Stimulated activated CD4-positive, alpha-beta T cell treated with anti-CD3 and anti-CD28 coated beads, Interleukin-12 subunit alpha, Interleukin-12 subunit beta, amount 100 ng/mL, for 24 hours (primary cell): ENCODE measurements around the gene RASL12.
A peak's percentile ranks its signal among the peaks of the same experiment; 100 is the strongest.

Experiments used
- DNase-seq, 2 experiments: peaks; one replicate each; pipeline ENCODE4 v3.0.0-alpha.2; 2020; ENCODE audit warnings: low read depth in 2 of 2

RASL12 gene

DNA sequence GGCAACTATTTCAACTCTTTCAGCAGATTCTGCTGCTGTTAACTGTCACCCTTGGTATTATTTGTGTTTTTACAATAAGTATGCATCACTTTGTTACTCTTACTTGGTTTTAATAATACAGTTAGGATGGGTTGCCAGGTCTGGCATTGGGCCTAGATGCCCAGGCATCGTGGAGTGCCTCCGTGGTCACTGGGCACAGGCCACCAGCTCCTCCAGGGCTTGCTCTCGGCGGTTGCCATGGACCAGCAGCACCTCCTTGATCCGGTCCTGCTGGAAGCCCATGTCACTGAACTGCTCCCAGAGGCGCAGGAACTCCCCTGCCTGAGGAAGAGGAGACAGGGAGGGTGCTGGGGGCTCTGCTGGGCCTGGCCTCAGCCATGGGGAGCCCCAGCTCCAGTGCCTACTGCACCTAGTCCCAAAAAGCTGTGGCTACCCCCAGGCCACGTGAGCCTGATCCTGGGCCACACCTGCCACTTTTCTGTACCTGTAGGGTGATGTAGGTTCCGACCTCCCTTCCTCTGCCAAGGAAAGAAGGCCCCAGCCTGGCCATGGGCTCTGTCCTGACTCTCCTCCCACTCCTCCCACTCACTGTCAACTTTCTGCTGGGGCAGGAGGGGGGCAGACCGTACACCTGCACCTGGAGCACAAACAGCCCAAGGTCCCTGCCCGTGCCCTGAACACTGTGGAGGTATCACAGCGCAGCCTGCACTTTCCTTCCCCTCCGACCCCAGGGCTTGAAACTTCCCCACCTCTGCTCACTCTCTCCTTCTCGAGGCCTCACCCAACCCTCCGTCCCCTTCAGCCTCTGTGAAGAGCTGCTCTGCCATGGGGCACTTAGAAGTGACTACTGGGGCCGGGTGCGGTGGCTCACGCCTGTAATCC, 25.4 kb upstream of the RASL12 start:
- no peak for DNase-seq

DNA sequence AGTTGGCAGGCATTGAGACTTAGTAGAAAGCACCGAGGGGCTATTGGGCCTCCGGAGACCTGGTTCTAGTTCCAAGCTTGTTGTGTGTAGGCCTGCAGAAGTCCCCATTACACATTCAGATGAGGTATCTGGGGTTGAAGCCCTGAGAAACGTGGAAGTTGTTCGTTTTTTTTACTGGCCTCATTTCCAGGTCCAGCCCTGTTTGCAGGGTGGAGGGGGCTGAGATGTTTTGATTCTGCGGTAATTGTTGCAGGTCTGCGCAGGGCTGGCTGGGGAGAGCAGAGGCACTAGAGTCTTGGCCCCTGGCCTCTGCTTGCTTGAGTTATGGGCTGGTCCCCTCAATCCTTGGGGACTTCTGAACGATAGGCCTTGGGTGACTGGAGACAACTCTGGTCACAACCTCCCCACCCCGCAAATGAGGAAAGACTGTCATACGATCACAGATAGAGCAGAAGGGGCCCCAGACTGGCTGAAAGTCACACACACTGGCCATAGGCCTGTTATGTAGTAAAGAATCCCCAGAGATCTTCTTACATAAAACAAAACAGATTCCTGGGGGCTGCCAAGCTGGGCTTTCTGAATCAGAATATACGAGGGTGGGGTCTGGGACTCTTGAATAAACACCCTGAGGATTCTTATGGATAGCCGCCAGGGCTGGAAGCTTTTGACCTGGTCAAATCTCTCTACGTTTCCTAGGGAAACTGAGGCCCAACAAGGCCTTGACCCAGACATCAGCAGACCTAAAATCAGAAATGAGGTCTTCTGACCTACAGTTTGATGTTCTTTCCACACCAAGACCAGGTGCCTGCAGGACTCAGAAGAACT, 24.4 kb upstream of the RASL12 start:
- no peak for DNase-seq

DNA sequence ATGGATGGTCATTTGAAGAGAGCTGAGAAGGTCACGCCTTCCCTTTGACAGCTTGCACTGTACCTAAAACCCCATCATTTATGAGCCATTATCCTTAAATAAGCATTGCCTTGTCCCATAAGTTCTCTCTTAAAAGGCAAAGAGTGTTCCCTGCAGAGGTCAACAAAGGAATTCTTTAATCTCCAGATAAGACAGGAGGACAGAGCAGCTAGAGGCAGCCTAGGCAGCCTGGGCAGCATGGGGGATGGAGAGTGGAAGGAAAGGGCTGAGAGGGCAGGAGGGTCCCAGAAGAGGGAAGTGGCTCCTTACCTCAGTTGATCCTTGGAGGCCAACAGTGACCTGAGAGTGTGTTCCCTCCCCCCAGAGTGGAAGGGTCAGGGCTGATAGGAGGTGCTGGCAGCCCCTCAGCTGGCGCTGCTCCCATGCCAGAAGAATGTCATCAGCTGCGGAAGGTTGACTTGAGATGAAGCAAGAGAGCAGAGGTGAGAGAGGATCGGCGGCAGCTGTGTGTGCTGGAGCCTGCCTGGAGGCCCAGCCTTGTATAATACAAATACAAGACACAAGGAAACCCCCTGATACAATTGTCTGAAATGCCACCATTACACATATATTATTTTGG, 21.5 kb upstream of the RASL12 start:
- DNase-seq, result no peak

DNA sequence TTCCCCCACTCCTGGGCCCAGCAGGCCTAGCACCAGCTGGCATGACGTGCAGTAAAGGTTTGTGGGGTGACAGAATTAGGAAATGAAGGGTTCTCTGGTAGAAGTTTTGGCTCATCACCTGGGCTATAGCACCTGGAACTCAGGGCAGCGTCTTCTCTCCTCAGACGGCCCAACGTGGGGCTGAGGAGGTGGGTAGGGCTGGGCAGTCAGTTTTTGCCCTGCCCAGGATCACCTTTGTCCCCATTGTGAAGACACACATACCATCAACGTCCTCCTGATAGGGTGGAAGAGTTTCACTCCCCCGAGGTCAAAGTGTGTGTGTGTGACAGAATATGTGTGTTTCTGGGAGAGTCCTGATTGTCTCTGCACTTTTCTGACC, 20.8 kb upstream of the RASL12 start:
- no peak for DNase-seq

DNA sequence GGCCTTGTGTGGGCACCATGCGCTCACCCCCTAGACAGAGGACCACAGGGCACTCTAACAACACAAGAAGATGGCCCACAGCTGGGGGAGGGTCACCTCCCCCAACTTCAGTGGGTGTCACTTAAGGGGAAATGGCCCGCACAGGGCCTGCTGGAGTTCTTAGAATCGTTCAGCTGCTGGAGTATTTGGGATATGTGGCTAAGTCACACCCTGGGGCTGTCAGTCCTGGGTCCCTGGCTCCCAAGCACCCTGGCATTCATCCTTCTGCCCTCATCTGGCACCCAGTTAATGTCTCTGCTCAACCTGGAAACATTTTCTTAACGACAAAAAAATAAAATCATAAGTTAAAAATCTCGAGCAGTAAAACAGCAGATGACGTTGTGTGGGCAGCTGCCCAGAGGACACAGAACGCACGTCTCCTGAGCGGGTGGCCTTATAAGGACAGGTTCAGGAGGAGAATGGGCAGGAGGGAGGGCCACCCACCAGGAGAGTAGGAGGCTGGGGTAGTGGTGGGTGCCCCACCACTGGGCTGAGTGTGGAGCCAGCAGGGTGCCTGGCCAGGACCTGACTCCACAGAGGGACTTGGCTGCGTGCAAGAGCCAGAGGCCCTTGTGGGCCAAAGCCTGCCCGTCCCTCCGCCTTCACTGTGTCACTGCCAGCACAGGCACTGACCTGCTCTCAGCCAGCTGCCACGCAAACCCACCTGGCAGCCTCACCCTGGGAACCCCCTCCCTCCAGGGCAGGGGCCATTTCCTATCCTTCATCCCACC, 20.3 kb upstream of the RASL12 start:
- DNase-seq, result no peak

DNA sequence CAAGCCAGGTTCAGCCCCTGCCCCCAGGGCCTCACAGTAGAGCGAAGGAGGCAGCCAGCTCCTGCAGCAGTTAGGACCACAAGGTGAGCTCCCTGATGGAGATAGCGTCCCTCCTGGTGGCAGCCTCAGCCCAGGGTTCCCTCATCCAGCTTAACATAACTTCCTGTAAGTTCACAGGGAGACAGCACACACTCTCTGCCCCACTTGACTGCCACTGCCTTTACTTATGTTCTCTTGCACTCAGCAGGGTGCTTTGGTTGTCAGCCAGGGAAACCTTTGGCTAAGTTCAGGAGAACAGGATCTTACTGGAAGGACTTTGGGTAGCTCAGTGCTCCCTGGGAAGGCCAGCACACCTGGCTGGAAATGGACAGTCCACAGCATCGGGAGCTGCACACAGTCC, 19.6 kb upstream of the RASL12 start:
- DNase-seq, result no peak

DNA sequence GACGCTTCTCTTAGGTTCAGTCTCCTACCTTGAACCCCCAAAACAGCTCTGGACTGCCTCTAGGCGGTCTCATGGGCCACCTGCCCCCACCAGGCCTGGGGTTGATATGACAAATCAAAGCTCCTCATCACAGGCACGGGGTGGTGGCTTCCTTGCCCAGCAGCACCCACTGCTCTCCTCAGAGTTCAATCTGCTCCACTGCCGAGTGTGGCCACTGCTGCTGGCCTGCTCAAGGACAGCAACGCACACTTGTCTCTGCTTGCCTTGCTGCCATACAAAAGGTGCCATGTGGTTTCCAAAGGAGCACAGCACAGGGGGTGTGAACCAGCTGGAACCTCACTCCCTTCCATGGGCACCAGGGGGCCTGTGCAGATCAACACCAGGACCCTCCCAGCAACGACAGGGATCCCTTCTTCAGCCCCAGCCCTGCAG, 18.9 kb upstream of the RASL12 start:
- DNase-seq, result no peak

DNA sequence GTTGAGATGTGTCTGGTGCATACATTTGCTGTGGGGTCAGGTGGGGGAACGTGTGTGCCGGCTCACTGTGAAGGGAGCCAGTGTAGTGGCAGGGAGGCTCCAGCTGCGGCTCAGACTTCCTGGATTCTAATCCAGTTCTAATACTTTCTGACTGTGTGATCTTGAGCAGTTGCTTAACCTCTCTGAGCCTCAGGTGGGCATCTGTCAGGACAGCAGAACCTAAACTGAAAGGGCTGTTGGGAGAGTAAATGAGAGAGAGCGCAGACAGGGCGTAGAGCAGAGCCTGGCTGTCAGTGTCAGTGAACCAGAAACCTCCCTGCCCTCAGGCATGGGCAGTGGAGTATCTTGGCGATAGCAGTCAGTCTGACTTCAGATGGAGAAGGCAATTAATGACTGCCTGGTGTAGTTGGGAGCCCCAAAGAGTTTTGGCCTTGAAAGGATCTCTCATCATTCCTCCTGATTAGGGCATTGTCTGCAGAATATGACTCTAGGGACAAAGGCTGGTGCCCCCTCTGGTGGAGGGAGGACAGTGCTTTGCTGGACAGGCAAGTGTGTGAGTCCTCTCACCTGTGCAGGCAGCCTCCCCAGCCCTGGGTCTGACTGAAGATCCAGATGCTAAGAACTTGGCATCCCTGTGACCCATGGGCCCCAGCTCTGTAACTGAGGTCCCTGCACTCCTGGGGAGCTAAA, 18.3 kb upstream of the RASL12 start:
- DNase-seq, result no peak

DNA sequence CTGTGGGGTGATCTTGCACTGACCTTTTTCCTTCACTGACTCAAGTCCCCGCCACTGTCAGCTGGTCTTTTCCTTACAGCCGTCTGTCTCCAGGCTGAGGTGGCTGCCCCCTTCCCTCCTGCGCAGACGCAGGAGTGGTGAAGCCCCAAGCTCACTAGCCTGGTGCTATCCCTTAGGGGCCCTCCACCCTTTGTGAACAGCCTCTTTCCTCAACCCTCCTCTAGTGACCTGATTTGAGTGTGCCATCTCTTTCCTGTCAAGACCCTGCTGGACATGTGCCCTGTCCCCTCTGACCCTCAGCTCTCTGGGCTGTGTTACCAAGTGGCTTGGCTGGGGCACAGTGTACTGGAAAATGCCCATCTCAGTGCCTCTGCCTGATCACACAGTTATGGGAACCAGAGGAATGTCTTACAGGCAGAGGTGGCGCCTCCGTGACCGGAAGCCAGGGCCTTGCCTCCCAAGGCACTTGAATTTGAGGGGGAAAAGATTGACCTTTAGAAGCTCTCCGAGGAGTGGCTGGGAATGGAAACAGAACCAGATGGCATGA, 17.5 kb upstream of the RASL12 start:
- no peak for DNase-seq

DNA sequence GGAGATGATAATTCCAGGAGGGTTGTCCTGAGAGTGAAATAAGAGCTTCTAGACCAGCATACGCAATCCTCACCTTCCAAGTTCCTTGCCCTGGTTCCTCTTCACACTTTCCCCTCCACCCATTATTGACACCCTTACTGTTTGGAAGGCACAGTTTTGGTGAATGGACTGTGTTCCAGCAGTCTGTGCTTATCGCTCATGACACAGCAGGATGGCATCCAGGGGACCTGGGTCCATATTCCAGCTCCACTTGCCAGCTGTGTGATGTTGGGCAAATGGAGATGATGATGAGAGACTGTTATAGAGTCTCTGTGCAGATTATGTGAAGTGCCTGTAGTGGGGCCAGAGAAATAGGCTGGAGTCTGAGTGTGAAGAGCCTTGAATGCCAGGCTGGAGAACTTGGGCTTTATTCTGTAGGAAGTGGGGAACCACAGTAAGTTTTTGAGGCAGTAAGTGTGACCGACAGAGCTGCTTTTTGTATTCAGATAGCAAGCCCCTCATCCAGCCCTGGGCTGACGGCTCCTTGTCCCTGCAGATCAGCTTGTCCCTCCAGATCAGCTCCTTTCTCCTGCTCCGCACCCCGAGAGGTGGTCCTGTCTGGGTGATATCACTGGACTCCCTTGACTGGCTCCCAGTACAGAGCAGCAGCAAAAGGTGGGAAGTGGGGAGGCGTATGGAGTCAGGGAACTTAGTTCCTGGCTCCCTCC, 16.9 kb upstream of the RASL12 start:
- no peak for DNase-seq

DNA sequence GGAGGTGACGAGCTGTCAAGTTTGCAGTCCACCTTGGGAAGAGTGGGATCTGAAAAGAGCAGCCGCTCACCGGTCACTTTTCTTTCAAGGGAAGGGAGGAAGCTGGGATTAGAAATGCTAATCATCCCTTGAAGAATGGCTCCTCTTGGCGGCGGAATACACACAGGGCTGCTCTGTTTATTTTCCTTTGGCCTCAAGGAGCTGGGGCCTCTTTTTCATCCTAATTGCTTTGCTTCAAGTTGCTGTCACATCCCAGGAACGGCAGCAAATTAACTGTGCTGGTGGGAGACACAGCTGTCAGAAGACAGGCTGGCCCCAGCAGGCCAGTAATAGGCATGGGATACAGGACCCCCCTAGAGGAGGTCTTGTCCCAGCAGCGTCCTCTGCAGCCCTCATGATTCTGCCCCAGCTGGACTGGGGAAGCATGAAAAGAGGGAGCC, 15.5 kb upstream of the RASL12 start:
- DNase-seq, result no peak

DNA sequence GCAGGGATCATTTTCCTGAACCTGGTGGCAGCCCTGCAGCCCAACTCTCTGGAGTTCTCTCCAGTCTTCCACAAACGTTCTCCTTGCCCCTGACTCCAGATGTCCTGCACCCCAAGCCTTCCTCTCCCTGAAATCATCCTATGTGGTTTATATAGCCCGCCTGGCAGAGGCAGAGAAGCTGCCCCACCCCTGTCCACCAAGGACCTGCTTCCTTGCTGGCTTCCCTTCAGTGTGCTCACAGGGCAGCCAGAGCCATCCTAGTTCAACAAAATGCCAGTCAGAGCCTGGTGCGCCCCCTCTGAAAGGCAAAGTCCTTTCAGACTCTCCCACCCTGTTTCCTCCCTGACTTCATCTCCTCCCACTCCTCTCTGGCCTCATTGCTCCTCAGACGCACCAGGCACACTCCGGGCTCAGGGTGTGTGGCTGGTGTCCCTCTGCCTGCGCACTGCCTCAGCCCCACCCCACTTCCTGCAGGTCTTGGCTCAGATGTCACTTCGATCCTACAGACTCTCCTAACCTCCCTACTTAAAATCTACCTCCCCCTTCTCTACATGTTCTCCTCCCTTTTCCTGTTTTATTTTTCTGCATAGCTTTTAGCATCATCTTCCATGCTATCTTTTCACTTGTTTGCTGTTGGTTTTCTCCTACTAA, 14.6 kb upstream of the RASL12 start:
- no peak for DNase-seq

DNA sequence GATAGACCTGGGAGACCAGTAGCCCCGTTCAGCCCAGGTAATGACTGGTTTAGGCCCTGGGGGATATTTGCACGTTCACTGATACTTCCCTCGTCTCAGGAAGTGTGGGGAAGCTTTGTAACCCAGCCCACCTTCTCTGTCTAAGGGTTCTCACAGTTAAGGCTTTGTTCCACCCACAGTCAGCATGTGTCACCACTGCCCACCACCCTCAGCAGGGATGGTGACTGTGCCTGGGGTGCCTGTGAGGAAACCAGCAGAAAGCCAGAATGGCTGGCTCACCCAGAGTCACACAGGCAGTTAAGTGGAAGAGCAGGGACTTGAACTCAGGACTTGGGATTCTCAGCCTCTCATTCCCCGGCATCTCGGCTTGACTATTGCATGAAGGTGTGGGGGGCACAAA, 14.0 kb upstream of the RASL12 start:
- DNase-seq, result no peak

DNA sequence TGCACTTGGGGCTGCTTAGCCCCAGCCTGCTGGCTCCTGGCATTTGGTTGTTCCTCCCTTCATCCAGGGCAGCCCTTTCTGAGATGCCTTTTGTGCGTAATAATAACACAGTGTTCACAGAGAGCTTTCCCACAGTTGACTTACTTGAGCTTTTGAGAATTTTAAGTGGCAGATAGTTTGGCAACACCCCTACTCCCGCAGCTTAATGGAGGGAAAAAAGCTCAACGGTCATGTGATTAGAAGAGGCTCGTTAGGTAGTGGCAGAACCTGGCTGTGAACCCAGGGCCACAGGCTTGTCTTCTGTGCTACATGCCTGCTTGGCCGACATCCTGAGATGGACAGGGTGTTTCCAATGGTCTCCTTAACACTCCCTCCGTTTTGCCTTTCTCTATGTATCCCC, 13.5 kb upstream of the RASL12 start:
- DNase-seq, result no peak

DNA sequence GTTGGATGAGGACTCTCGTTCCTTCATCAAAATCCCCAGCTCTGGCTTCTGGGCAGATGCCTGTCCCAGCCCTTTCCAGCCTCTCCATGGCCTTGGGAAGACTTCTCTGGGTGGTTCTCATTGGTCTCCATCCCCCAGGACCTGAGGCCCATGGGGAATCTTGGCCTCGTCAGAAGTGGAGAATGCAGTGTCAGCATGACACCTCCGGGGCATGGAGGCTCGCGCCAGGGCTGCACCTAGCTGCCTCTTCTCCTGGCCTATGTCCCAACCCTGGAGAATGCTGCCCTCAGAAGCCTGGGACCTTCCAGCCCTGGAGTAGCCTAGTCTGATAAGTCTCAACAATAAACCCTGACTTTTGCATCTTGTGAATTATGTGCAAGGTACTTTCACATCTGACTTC, 11.8 kb upstream of the RASL12 start:
- no peak for DNase-seq

DNA sequence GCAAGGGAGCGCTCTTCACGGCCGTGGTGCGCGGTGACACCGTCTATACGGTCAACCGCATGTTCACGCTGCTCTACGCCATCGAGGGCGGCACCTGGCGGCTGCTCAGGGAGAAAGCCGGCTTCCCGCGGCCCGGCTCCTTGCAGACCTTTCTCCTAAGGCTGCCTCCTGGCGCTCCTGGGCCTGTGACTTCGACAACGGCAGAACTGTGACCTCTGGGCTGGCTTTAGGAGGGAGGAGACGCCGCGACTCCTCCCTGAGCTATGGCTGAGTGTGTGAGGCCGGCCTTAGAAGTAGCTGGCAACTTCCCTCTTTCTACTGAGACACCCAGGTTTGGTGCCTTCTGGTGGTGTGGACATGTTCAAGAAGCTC, 10.2 kb upstream of the RASL12 start:
- DNase-seq, result peak; percentile 23 to 44

DNA sequence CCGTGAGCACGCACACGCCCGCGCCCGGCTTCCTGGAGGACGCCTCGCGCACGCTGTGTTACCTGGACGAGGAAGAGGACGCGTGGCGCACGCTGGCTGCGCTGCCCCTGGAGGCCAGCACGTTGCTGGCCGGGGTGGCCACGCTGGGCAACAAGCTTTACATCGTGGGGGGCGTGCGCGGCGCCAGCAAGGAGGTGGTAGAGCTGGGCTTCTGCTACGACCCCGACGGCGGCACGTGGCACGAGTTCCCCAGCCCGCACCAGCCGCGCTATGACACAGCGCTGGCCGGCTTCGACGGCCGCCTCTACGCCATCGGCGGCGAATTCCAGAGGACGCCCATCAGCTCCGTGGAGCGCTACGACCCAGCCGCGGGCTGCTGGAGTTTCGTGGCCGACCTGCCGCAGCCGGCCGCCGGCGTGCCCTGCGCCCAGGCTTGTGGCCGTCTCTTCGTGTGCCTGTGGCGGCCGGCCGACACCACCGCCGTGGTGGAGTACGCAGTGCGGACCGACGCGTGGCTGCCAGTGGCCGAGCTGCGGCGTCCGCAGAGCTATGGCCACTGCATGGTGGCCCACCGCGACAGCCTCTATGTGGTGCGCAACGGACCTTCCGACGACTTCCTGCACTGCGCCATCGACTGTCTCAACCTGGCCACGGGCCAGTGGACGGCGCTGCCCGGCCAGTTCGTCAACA, 9.6 kb upstream of the RASL12 start:
- DNase-seq, result no peak

DNA sequence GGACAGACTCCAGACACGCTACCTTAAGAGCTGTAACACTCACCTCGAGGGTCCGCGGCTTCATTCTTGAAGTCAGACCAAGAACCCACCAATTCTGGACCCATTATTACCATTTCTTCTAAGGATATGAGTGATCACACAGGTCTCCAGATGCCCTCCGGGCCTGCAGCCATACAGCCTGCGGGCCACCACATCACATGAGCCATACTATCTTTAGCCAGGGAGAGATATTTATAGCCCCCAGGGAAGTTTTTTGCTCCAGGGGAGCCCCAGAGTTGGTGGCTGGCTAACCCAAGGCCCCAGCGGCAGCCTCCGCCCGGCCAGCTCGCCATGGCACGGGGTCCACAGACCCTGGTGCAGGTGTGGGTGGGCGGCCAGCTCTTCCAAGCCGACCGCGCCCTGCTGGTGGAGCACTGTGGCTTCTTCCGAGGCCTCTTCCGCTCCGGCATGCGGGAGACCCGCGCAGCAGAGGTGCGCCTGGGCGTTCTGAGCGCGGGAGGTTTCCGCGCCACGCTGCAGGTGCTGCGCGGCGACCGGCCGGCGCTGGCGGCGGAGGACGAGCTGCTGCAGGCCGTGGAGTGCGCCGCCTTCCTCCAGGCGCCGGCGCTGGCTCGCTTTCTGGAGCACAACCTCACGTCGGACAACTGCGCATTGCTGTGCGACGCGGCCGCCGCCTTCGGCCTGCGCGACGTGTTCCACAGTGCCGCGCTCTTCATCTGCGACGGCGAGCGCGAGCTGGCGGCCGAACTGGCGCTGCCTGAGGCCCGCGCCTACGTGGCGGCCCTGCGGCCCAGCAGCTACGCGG, 8.9 kb upstream of the RASL12 start, which contains the start of gene KBTBD13:
Gene KBTBD13, plus strand, starts transcription at position 261 of the 805 bp plus-strand sequence. Its CDS starts 70 bp downstream, at position 331.
- no peak for DNase-seq
